ENCODE results near the gene SOCS3.
"Not testable (repeated sequence)": the region's sequence is repeated elsewhere in the genome, so short reads cannot be mapped to it uniquely, and the experiment has no call there.

The SOCS3 gene

GRCh38 chr17:78331355-78331754 lies 28.5 kb downstream of the SOCS3 start:
- not testable (repeated sequence) for DNase-seq (ENCODE audit: low read depth in 2 of 2, low spot score in 1 of 2)

GRCh38 chr17:78330570-78331224 lies 29.2 kb downstream of the SOCS3 start:
- no peak for DNase-seq (ENCODE audit: low read depth in 2 of 2, low spot score in 1 of 2)

GRCh38 chr17:78329263-78330059 lies 30.4 kb downstream of the SOCS3 start:
- DNase-seq (ENCODE audit: low read depth in 2 of 2, low spot score in 1 of 2) = peak in 1 of 2 donors; percentile 31

- no peak for DNase-seq (ENCODE audit: low read depth in 2 of 2, low spot score in 1 of 2)
Observed at GRCh38 chr17:78327880-78328279, 32.0 kb downstream of the SOCS3 start.

- no peak for DNase-seq (ENCODE audit: low read depth in 2 of 2, low spot score in 1 of 2)
Observed at GRCh38 chr17:78325076-78325687, 34.7 kb downstream of the SOCS3 start.

- DNase-seq (ENCODE audit: low read depth in 2 of 2, low spot score in 1 of 2) = no peak
Observed at GRCh38 chr17:78324391-78325075, 35.3 kb downstream of the SOCS3 start.

GRCh38 chr17:78323826-78324390 lies 36.0 kb downstream of the SOCS3 start:
- DNase-seq (ENCODE audit: low read depth in 2 of 2, low spot score in 1 of 2) = no peak

GRCh38 chr17:78322858-78323455 lies 36.9 kb downstream of the SOCS3 start:
- DNase-seq (ENCODE audit: low read depth in 2 of 2, low spot score in 1 of 2) = no peak

- no peak for DNase-seq (ENCODE audit: low read depth in 2 of 2, low spot score in 1 of 2)
Observed at GRCh38 chr17:78322327-78322857, 37.5 kb downstream of the SOCS3 start.

GRCh38 chr17:78318843-78319242 lies 41.0 kb downstream of the SOCS3 start:
- DNase-seq (ENCODE audit: low read depth in 2 of 2, low spot score in 1 of 2) = no peak

- no peak for DNase-seq (ENCODE audit: low read depth in 2 of 2, low spot score in 1 of 2)
Observed at GRCh38 chr17:78318407-78318806, 41.5 kb downstream of the SOCS3 start.

GRCh38 chr17:78317794-78318400 lies 42.0 kb downstream of the SOCS3 start:
- no peak for DNase-seq (ENCODE audit: low read depth in 2 of 2, low spot score in 1 of 2)

GRCh38 chr17:78316867-78317789 lies 42.7 kb downstream of the SOCS3 start:
- no peak for DNase-seq (ENCODE audit: low read depth in 2 of 2, low spot score in 1 of 2)

GRCh38 chr17:78316115-78316866 lies 43.6 kb downstream of the SOCS3 start:
- DNase-seq (ENCODE audit: low read depth in 2 of 2, low spot score in 1 of 2) = no peak

- peak; percentile 20 to 46 for DNase-seq (ENCODE audit: low read depth in 2 of 2, low spot score in 1 of 2)
Observed at GRCh38 chr17:78315355-78316114, 44.3 kb downstream of the SOCS3 start.

GRCh38 chr17:78314683-78315354 lies 45.1 kb downstream of the SOCS3 start:
- no peak for DNase-seq (ENCODE audit: low read depth in 2 of 2, low spot score in 1 of 2)
